NK-92 (cell line): ENCODE results near the gene CPXM2.

Experiments used
- DNase-seq: peaks from one replicate; lab custom pipeline; 2025; ENCODE audit not compliant: unreplicated experiment; lab: John Stamatoyannopoulos, UW

CPXM2 gene

DNA sequence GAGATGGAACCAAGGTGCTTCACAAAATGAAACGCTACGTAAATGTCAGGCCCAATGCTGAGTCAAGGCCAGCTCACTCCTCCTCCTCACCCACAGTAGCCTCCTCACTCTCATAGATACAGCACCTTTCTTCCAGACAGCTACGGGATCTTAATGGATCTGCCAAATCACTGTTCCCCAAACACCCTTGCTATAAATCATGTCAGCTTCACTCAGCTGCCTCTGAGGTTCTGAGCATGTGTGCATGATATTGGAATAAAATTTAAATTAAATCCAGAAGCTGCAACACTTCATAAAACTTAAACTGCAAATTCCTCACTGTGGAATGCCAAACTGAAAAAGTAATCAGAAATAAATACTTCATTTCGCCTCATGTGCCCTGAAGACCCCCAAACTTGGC, 14.7 kb upstream of the CPXM2 start:
- DNase-seq: no peak

- DNase-seq: no peak
Observed at GRCh38 chr10:123904834-123905409, 13.3 kb upstream of the CPXM2 start.

GRCh38 chr10:123903621-123904020, 12.0 kb upstream of the CPXM2 start:
- DNase-seq: no peak

GRCh38 chr10:123901621-123902020, 10.0 kb upstream of the CPXM2 start:
- no peak for DNase-seq

DNA sequence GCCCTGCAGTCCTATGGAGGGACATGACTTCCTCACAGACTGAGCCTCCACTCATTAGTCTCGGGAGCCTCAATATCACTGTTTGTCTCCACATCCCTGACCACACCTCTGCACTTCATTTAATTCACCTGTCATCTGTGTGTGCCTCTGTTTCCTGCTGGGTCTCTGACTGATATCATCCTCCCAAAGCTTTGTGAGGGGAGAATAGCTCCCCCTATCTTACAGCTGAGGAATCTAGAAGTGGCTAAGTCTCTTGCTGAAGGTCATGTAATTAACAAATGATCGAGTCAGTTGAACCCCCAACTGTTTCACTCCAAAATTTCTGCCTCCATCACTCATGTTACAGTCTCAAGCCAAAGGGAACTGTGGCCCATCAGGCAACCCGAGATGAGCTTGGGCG, 5.5 kb upstream of the CPXM2 start:
- DNase-seq: no peak

GRCh38 chr10:123896246-123896927, 4.8 kb upstream of the CPXM2 start:
- no peak for DNase-seq

DNA sequence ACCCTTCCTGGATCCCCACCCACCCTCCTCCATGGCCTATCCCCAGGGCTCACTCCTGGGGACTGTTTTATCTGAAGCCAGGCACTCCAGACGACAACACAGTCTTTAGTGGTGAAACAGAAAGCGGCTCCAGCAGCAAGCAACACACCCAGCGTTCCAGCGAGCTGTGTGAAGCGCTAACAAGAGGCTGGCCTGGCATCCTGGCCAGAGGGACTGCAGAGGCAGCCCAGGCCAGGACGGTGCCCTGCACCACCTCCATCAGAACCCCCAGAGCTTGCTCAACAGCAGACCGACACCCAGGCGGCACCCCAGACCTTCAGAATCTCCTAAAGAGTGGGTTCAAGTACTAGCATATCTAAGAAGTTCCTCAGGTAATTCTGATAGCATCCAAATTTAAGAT, 2.0 kb upstream of the CPXM2 start:
- no peak for DNase-seq

DNA sequence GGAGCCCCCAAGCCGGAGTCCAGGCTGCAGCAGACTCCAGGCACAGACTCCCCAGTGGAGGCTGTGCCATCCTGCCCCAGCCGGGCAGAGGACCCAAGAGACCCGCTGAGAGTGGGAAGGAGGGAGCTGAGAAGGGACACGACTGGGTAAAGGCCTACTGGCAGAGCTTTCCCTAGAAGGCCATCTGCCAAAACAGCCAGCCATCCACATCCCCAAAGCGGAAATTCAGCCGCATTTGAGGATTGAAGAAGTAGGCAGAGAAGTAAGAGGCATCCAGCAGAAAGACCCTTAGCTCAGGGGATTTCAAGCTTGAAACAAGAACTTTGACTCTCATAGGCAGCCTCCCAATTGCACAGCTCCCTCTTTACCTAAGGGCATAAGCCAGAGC, 857 bp downstream of the CPXM2 start:
- DNase-seq: no peak

DNA sequence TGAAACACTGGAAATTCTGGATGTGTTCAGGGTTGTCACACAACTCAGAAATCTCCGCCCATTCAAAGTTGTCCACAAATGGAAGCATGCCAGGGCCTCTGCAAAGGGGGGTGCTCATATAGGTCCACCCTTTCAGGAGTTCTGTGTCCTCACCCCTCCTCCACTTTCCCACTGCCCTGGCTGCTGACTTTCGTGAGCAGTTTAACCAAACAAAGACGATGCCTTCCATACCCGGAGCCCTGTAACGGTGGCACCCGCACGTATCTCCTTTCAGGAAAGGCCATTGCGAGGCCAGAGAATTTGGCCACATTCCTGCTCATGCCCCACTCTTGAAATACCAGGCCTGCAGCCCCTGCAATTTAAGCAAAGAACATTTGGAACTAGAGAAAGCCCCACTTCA, 1.4 kb downstream of the CPXM2 start:
- DNase-seq: no peak

- no peak for DNase-seq
Observed at GRCh38 chr10:123889821-123890220, 1.8 kb downstream of the CPXM2 start.

GRCh38 chr10:123888751-123889150, 2.9 kb downstream of the CPXM2 start:
- no peak for DNase-seq

- no peak for DNase-seq
Observed at GRCh38 chr10:123888256-123888655, 3.4 kb downstream of the CPXM2 start.

- no peak for DNase-seq
Observed at GRCh38 chr10:123886292-123886691, 5.3 kb downstream of the CPXM2 start.

DNA sequence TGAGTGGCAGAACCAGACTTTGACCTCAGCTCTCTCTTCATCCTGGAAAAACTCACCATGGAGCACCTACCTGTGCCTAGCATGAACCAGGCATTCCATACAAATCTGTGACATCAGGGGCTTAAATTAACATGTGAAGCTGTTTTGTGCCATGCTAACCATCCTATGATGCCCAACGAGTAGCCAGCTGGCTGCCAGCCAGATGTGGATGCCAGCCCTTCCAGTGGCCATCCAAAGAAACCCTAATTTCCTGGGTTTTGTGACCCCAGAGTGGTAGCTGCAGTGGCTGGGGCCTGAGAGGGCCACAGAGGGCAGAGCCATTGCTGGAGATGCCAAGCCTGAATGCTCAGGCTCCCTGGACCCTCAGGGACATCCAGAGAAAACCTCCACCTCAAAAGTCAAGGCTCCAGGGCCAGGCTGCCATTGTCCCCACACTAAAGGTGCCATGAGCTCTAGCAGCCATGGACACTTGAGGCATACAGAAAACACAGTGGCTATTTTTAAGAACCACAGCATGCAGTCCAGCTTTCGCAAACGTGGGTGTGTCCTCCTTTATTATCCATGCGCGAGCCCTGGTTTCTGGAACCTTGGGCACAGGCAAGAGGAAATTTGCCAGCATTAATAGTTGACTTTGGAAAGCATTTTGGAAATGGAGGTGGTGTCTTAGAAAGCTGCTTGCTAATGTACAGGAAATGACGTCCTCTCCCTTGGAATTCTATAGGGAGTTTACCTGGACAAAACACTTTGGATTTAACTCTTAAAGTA, 6.0 kb downstream of the CPXM2 start:
- DNase-seq: no peak

DNA sequence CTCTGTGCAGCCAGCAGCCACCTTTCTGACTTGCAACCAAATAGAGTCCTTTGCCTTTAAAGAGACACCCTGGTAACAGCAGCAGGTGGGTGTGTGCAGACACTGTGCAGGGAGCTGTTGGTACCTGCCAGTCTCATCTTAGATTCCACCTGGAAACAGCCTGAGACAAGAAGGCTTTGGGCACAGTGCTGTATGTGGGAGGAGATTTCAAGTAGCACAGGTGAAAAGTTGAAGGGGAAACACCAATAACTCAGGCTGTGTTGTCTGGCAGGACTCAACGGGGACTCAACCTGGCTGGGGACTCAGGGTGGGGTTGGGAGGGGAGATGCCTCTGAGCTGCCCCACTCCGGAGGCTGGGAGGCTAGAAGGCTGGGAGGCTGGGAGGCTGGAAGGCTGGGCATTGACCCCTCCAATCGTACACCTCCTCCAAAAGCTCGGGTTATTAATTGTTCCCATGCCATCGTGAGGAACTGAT, 6.7 kb downstream of the CPXM2 start:
- DNase-seq: no peak

DNA sequence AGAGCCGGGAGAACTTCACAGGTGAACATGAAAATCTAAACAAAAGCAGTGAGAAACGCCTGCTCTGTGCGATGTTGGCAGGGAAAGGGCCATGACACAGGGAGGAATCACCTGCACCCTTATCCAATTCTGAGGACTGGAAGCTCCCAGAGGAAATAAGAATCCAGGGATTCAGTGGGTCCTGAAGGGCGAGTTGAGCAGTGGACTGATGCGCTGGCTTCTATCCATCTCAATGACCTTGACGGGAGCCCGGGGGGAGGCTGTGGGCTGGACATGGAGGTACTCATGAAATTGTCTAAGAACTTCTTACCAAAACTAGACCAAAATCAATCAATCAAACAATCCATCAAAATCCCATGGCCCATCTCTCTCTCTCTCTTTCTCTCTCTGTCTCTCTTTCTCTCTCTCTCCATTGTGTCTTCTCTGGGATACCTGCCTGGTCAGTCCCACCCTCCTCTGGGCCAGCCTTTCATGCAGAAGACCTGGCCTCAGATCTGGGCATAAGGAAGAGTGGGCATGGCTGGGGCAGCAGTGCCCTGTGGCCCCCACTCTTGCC, 7.2 kb downstream of the CPXM2 start:
- no peak for DNase-seq

- DNase-seq: no peak
Observed at GRCh38 chr10:123883673-123884320, 7.8 kb downstream of the CPXM2 start.

DNA sequence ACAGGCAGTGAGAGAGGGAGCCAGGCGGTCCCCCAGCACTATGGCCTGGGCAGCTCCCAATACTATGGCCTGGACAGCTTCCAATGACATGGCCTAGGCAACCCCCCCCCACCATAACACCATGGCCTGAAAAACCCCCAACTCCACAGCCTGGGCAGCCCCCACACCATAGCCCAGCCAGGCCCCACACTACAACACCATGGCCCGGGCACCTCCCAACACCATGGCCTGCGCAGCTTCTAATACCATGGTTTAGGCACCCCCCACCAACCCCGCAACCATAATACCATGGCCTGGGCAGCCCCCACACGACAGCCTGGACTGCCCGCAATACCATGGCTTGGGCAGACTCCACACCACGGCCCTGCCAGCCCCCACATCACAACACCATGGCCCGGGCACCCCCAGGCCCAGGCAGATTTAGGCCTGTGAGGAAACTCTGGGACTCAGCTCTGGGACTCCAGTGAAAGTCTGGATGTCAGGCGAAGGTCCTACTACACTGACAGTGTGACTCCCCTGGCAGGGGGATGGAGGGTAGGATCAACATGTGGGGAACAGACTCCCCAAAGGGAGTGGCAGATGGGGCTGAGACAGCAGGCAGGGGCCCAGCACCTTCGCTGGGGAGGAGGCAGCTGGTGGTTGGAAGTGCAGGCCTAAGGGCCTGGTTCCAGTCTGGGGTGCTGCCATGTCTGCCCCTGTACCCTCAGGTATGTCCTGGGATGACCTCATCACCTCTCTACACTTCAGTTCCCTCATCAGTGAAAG, 8.7 kb downstream of the CPXM2 start:
- DNase-seq: no peak

DNA sequence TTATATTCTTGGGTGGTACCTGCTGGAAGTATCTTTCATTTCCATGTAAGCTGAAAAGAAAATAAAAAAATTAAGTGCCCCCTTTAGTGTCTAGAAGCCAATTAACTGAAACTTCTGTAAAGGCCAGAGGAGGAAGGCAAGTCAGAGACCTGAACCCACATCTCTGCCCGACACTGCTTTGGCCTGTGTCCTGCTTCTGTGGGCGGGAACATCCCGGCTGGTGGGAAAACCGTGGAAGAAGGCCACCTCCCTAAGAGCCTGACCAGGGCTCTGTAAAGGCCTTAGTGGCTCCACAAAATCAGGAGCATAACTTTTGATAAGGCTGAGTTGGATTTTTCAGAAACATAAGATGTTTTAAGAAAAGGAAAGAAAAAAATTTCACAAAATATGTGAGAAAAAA, 9.4 kb downstream of the CPXM2 start:
- DNase-seq: no peak

- no peak for DNase-seq
Observed at GRCh38 chr10:123879606-123880257, 11.9 kb downstream of the CPXM2 start.
